GM23338 (cell line): ENCODE measurements around the gene CD34. TPM values are rescaled to one million over a fixed set of nuclear protein-coding genes. Genes with fewer than 3 reads are reported as not detected.

Source experiments
- ATAC-seq: fragments of 200-7000 bp; cut with Tn5 transposase; 3 replicates; pipeline ENCODE4 v1.9.1; 2020
- DNase-seq: peaks from one replicate; pipeline ENCODE4 v3.0.0-alpha.2; 2015; ENCODE audit warnings: low spot score
- H2AFZ ChIP-seq: fragments of 200-600 bp; sonication (generic); 2 replicates; pipeline ENCODE4 v1.8.0; 2016; ENCODE audit warnings: antibody characterized with exemption, mild to moderate bottlenecking, moderate library complexity
- H3F3A ChIP-seq: fragments of 200-600 bp; sonication (generic); replicated peaks from 2 replicates; pipeline ENCODE4 v1.8.0; 2017; ENCODE audit warnings: antibody characterized with exemption, mixed run types, low read depth
- H3K27ac ChIP-seq: fragments of 200-600 bp; sonication (generic); 2 replicates; pipeline ENCODE4 v1.6.1; 2016; ENCODE audit warnings: low read depth
- H3K27me3 ChIP-seq: fragments of 200-600 bp; sonication (generic); 2 replicates; pipeline ENCODE4 v1.8.0; 2016; ENCODE audit warnings: mild to moderate bottlenecking, mixed run types, moderate library complexity; ENCODE audit not compliant: insufficient read depth
- H3K36me3 ChIP-seq: fragments of 200-600 bp; sonication (generic); 2 replicates; pipeline ENCODE4 v1.8.0; 2016; ENCODE audit warnings: mild to moderate bottlenecking; ENCODE audit not compliant: insufficient read depth
- H3K4me1 ChIP-seq: fragments of 200-600 bp; sonication (generic); 2 replicates; pipeline ENCODE4 v1.8.0; 2016; ENCODE audit warnings: mild to moderate bottlenecking, moderate library complexity; ENCODE audit not compliant: insufficient read depth
- H3K4me2 ChIP-seq: fragments of 200-600 bp; sonication (generic); 2 replicates; pipeline ENCODE4 v1.7.1; 2017; ENCODE audit warnings: mixed run types
- H3K4me3 ChIP-seq: fragments of 200-600 bp; sonication (generic); 2 replicates; pipeline ENCODE4 v1.6.1; 2016; ENCODE audit warnings: mixed run types
- H3K79me2 ChIP-seq: fragments of 200-600 bp; sonication (generic); replicated peaks from 2 replicates; pipeline ENCODE4 v1.8.0; 2017; ENCODE audit warnings: mild to moderate bottlenecking; ENCODE audit not compliant: insufficient read depth
- H3K9me2 ChIP-seq: fragments of 200-600 bp; sonication (generic); 2 replicates; pipeline ENCODE4 v1.8.0; 2017; ENCODE audit not compliant: insufficient read depth
- H4K20me1 ChIP-seq: fragments of 200-600 bp; sonication (generic); replicated peaks from 2 replicates; pipeline ENCODE4 v1.8.0; 2017; ENCODE audit warnings: mild to moderate bottlenecking; ENCODE audit not compliant: insufficient read depth
- H3K27ac Mint-ChIP-seq: 2 replicates; pipeline ENCODE4 v1.8.0; 2020; ENCODE audit warnings: inconsistent platforms, mild to moderate bottlenecking, moderate library complexity, mixed read lengths
- H3K27me3 Mint-ChIP-seq: 3 replicates; pipeline ENCODE4 v1.8.0; 2022; ENCODE audit warnings: low read depth, mild to moderate bottlenecking, moderate library complexity, mixed read lengths, inconsistent platforms; ENCODE audit not compliant: insufficient read depth, poor library complexity
- H3K36me3 Mint-ChIP-seq: 3 replicates; pipeline ENCODE4 v1.8.0; 2021; ENCODE audit warnings: low read depth, mild to moderate bottlenecking, inconsistent platforms, moderate library complexity, mixed read lengths
- H3K4me1 Mint-ChIP-seq: 3 replicates; pipeline ENCODE4 v1.8.0; 2020; ENCODE audit warnings: mild to moderate bottlenecking, inconsistent platforms, mixed read lengths
- H3K4me3 Mint-ChIP-seq: 3 replicates; pipeline ENCODE4 v1.8.0; 2021; ENCODE audit warnings: moderate library complexity, mild to moderate bottlenecking, inconsistent platforms, mixed read lengths
- H3K9me3 Mint-ChIP-seq: 3 replicates; pipeline ENCODE4 v1.8.0; 2020; ENCODE audit warnings: moderate library complexity, mild to moderate bottlenecking, inconsistent platforms, mixed read lengths
- CREB1 ChIP-seq: fragments of 250-450 bp; sonication (Bioruptor Pico); IDR thresholded peaks from 2 replicates; pipeline ENCODE4 v1.5.0; 2020; ENCODE audit warnings: low read depth, mild to moderate bottlenecking, moderate library complexity
- EZH2 ChIP-seq: fragments of 200-600 bp; sonication (generic); IDR thresholded peaks from one replicate; pipeline ENCODE4 v1.8.0; 2017; ENCODE audit warnings: antibody characterized with exemption, mild to moderate bottlenecking, low read depth; ENCODE audit not compliant: unreplicated experiment
- EZH2phosphoT487 ChIP-seq: fragments of 200-600 bp; sonication (generic); IDR thresholded peaks from one replicate; pipeline ENCODE4 v1.8.1; 2018; ENCODE audit warnings: antibody characterized with exemption; ENCODE audit not compliant: unreplicated experiment
- JUNB ChIP-seq: IDR thresholded peaks from one replicate; pipeline ENCODE4 v1.6.1; 2016; ENCODE audit warnings: antibody characterized with exemption; ENCODE audit not compliant: unreplicated experiment
- NANOG ChIP-seq: IDR thresholded peaks from 2 replicates; pipeline ENCODE4 v1.6.1; 2016; ENCODE audit warnings: antibody characterized with exemption, borderline replicate concordance
- POLR2AphosphoS5 ChIP-seq: IDR thresholded peaks from 2 replicates; pipeline ENCODE4 v1.6.1; 2016; ENCODE audit warnings: antibody characterized with exemption, low read depth
- STAT1 ChIP-seq: IDR thresholded peaks from one replicate; pipeline ENCODE4 v1.6.1; 2016; ENCODE audit warnings: antibody characterized with exemption; ENCODE audit not compliant: unreplicated experiment
- ZNF114 ChIP-seq: fragments of 250-450 bp; sonication (Bioruptor Pico); IDR thresholded peaks from 2 replicates; pipeline ENCODE4 v1.5.0; 2020; ENCODE audit warnings: mild to moderate bottlenecking, moderate library complexity
- ZNF331 ChIP-seq: fragments of 250-450 bp; sonication (Bioruptor Pico); IDR thresholded peaks from 2 replicates; pipeline ENCODE4 v1.5.0; 2020; ENCODE audit warnings: low read depth, mild to moderate bottlenecking, moderate library complexity
- polyA plus RNA-seq: library from polyadenylated mRNA; unstranded; fragments of >200 nt; fragmentation: Nextera tagmentation; extraction: Ambion mirVana; gene quantifications from 2 replicates; pipeline ENCODE4 v1.2.1, GENCODE V29; 2016
- total RNA-seq: library from RNA; depleted of rRNA; stranded (reverse); fragments of >200 nt; shearing (Covaris generic); gene quantifications from 2 replicates; pipeline ENCODE4 v1.2.3, GENCODE V29; 2014
- TF ChIP-seq, protein P1 (sequence below): fragments of 250-450 bp; sonication (Bioruptor Pico); IDR thresholded peaks from 2 replicates; pipeline ENCODE4 v1.5.0; 2020; ENCODE audit warnings: mild to moderate bottlenecking, moderate library complexity
- TF ChIP-seq, protein P2 (sequence below): IDR thresholded peaks from one replicate; pipeline ENCODE4 v1.6.1; 2018; ENCODE audit warnings: antibody characterized with exemption; ENCODE audit not compliant: unreplicated experiment
- TF ChIP-seq, protein P3 (sequence below): IDR thresholded peaks from 2 replicates; pipeline ENCODE4 v1.6.1; 2016; ENCODE audit warnings: antibody characterized with exemption
- TF ChIP-seq, protein P4 (sequence below), 2 experiments: fragments of 200-600 bp in 1 of 2; sonication (generic) in 1 of 2; conservative IDR thresholded peaks; 2 replicates each; pipeline versions ENCODE4 v1.5.1 to v1.6.1; 2016 to 2017; ENCODE audit warnings: antibody characterized with exemption in 2 of 2, low read depth in 2 of 2, mild to moderate bottlenecking in 2 of 2, moderate library complexity in 1 of 2

Gene CD34
- total and polyA plus RNA-seq, 2 experiments from 2014 or later, result 0.07 to 0.18 TPM

DNA sequence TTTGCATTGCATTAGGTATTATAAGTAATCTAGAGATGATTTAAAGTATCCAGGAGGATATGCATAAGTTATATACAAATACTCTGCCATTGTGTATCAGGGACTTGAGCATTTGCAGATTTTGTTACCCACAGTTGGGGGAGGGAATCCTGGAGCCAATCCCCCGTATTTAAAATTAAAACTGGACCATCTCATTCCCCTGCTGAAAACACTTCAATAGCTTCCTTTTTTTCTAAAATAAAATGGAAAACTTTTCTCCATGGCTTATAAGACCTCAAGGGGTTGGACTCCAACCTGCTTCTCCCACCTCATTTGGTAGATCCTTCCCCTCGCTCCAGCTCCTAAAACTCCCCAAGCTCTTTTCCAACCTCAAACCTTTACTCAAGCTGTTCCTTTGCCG is 10.4 kb upstream of the CD34 start:
- no peaks in the 10 kb centered on the region for H3K9me3 Mint-ChIP-seq
- DNase-seq (no peak), ATAC-seq (no peak)
- no peaks in the 10 kb centered on the region for H3K9me2 ChIP-seq
- H4K20me1 ChIP-seq, result no peaks in the 10 kb centered on the region
- H3K36me3 ChIP-seq, result no peaks in the 10 kb centered on the region
- H3K4me3 Mint-ChIP-seq, result no peak overlapping the region
- H3K36me3 Mint-ChIP-seq, result no peaks in the 10 kb centered on the region
- H3K27me3 Mint-ChIP-seq, result peaks cover 4% of the 10 kb centered on the region
- peaks cover 15% of the 10 kb centered on the region for H3K4me1 ChIP-seq
- H3K79me2 ChIP-seq, result no peaks in the 10 kb centered on the region
- H3K4me2 ChIP-seq, result no peak overlapping the region
- no peak overlapping the region for H3K27ac ChIP-seq
- no peak overlapping the region for H2AFZ ChIP-seq
- no peaks in the 10 kb centered on the region for H3F3A ChIP-seq
- no peak overlapping the region for H3K4me3 ChIP-seq
- no peaks in the 10 kb centered on the region for H3K27me3 ChIP-seq
- TF ChIP-seq JUNB, result no peak
- no peak for TF ChIP-seq STAT1
- TF ChIP-seq, protein P1, sequence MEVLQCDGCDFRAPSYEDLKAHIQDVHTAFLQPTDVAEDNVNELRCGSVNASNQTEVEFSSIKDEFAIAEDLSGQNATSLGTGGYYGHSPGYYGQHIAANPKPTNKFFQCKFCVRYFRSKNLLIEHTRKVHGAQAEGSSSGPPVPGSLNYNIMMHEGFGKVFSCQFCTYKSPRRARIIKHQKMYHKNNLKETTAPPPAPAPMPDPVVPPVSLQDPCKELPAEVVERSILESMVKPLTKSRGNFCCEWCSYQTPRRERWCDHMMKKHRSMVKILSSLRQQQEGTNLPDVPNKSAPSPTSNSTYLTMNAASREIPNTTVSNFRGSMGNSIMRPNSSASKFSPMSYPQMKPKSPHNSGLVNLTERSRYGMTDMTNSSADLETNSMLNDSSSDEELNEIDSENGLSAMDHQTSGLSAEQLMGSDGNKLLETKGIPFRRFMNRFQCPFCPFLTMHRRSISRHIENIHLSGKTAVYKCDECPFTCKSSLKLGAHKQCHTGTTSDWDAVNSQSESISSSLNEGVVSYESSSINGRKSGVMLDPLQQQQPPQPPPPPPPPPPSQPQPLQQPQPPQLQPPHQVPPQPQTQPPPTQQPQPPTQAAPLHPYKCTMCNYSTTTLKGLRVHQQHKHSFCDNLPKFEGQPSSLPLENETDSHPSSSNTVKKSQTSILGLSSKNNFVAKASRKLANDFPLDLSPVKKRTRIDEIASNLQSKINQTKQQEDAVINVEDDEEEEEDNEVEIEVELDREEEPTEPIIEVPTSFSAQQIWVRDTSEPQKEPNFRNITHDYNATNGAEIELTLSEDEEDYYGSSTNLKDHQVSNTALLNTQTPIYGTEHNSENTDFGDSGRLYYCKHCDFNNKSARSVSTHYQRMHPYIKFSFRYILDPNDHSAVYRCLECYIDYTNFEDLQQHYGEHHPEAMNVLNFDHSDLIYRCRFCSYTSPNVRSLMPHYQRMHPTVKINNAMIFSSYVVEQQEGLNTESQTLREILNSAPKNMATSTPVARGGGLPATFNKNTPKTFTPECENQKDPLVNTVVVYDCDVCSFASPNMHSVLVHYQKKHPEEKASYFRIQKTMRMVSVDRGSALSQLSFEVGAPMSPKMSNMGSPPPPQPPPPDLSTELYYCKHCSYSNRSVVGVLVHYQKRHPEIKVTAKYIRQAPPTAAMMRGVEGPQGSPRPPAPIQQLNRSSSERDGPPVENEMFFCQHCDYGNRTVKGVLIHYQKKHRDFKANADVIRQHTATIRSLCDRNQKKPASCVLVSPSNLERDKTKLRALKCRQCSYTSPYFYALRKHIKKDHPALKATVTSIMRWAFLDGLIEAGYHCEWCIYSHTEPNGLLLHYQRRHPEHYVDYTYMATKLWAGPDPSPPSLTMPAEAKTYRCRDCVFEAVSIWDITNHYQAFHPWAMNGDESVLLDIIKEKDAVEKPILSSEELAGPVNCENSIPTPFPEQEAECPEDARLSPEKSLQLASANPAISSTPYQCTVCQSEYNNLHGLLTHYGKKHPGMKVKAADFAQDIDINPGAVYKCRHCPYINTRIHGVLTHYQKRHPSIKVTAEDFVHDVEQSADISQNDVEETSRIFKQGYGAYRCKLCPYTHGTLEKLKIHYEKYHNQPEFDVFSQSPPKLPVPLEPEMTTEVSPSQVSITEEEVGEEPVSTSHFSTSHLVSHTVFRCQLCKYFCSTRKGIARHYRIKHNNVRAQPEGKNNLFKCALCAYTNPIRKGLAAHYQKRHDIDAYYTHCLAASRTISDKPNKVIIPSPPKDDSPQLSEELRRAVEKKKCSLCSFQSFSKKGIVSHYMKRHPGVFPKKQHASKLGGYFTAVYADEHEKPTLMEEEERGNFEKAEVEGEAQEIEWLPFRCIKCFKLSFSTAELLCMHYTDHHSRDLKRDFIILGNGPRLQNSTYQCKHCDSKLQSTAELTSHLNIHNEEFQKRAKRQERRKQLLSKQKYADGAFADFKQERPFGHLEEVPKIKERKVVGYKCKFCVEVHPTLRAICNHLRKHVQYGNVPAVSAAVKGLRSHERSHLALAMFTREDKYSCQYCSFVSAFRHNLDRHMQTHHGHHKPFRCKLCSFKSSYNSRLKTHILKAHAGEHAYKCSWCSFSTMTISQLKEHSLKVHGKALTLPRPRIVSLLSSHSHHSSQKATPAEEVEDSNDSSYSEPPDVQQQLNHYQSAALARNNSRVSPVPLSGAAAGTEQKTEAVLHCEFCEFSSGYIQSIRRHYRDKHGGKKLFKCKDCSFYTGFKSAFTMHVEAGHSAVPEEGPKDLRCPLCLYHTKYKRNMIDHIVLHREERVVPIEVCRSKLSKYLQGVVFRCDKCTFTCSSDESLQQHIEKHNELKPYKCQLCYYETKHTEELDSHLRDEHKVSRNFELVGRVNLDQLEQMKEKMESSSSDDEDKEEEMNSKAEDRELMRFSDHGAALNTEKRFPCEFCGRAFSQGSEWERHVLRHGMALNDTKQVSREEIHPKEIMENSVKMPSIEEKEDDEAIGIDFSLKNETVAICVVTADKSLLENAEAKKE (CRISPR knock-in tag), result no peak
- TF ChIP-seq, protein P2, sequence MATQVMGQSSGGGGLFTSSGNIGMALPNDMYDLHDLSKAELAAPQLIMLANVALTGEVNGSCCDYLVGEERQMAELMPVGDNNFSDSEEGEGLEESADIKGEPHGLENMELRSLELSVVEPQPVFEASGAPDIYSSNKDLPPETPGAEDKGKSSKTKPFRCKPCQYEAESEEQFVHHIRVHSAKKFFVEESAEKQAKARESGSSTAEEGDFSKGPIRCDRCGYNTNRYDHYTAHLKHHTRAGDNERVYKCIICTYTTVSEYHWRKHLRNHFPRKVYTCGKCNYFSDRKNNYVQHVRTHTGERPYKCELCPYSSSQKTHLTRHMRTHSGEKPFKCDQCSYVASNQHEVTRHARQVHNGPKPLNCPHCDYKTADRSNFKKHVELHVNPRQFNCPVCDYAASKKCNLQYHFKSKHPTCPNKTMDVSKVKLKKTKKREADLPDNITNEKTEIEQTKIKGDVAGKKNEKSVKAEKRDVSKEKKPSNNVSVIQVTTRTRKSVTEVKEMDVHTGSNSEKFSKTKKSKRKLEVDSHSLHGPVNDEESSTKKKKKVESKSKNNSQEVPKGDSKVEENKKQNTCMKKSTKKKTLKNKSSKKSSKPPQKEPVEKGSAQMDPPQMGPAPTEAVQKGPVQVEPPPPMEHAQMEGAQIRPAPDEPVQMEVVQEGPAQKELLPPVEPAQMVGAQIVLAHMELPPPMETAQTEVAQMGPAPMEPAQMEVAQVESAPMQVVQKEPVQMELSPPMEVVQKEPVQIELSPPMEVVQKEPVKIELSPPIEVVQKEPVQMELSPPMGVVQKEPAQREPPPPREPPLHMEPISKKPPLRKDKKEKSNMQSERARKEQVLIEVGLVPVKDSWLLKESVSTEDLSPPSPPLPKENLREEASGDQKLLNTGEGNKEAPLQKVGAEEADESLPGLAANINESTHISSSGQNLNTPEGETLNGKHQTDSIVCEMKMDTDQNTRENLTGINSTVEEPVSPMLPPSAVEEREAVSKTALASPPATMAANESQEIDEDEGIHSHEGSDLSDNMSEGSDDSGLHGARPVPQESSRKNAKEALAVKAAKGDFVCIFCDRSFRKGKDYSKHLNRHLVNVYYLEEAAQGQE, result no peak
- no peak for TF ChIP-seq POLR2AphosphoS5
- TF ChIP-seq, protein P3, sequence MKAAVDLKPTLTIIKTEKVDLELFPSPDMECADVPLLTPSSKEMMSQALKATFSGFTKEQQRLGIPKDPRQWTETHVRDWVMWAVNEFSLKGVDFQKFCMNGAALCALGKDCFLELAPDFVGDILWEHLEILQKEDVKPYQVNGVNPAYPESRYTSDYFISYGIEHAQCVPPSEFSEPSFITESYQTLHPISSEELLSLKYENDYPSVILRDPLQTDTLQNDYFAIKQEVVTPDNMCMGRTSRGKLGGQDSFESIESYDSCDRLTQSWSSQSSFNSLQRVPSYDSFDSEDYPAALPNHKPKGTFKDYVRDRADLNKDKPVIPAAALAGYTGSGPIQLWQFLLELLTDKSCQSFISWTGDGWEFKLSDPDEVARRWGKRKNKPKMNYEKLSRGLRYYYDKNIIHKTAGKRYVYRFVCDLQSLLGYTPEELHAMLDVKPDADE, result no peak
- no peak for TF ChIP-seq ZNF114 (CRISPR knock-in tag)
- no peak for TF ChIP-seq NANOG
- no peak for TF ChIP-seq EZH2
- TF ChIP-seq, protein P4, sequence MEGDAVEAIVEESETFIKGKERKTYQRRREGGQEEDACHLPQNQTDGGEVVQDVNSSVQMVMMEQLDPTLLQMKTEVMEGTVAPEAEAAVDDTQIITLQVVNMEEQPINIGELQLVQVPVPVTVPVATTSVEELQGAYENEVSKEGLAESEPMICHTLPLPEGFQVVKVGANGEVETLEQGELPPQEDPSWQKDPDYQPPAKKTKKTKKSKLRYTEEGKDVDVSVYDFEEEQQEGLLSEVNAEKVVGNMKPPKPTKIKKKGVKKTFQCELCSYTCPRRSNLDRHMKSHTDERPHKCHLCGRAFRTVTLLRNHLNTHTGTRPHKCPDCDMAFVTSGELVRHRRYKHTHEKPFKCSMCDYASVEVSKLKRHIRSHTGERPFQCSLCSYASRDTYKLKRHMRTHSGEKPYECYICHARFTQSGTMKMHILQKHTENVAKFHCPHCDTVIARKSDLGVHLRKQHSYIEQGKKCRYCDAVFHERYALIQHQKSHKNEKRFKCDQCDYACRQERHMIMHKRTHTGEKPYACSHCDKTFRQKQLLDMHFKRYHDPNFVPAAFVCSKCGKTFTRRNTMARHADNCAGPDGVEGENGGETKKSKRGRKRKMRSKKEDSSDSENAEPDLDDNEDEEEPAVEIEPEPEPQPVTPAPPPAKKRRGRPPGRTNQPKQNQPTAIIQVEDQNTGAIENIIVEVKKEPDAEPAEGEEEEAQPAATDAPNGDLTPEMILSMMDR (conservative IDR thresholded peaks at IDR 0.05; ENCODE audit: low read depth in 2 of 2), result no peak
- no peak for TF ChIP-seq ZNF331 (CRISPR knock-in tag)
- no peak for TF ChIP-seq EZH2phosphoT487
- TF ChIP-seq CREB1, result no peak
- peaks cover 27% of the 10 kb centered on the region for H3K4me1 Mint-ChIP-seq
- no peak overlapping the region for H3K27ac Mint-ChIP-seq
